GM10847 (cell line): Measurements from ENCODE around the gene LYPLA2.
A peak's percentile ranks its signal among the peaks of the same experiment; 100 is the strongest.

Source experiments
- POLR2A ChIP-seq: IDR thresholded peaks from 2 replicates; pipeline ENCODE4 v1.6.1; 2011; ENCODE audit not compliant: insufficient read length; ENCODE audit errors: extremely low read depth

Gene LYPLA2

GRCh38 chr1:23772049-23772853 lies 18.7 kb upstream of the LYPLA2 start:
- TF ChIP-seq POLR2A = no peak

- TF ChIP-seq POLR2A = no peak
Observed at GRCh38 chr1:23772854-23773242, 18.1 kb upstream of the LYPLA2 start.

- no peak for TF ChIP-seq POLR2A
Observed at GRCh38 chr1:23774174-23774880, 16.6 kb upstream of the LYPLA2 start.

- no peak for TF ChIP-seq POLR2A
Observed at GRCh38 chr1:23776217-23776616, 14.7 kb upstream of the LYPLA2 start.

GRCh38 chr1:23777979-23778814 lies 12.7 kb upstream of the LYPLA2 start, which contains the start of gene PITHD1:
PITHD1 (plus strand) TSS chr1:23778418; CDS start chr1:23778516, 98 bp downstream.
- TF ChIP-seq POLR2A = peak; percentile 96

- TF ChIP-seq POLR2A = no peak
Observed at GRCh38 chr1:23779826-23780371, 11.0 kb upstream of the LYPLA2 start.

- no peak for TF ChIP-seq POLR2A
Observed at GRCh38 chr1:23784846-23785245, 6.1 kb upstream of the LYPLA2 start.

GRCh38 chr1:23787701-23788100 lies 3.2 kb upstream of the LYPLA2 start:
- TF ChIP-seq POLR2A = no peak

GRCh38 chr1:23788695-23789094 lies 2.2 kb upstream of the LYPLA2 start:
- TF ChIP-seq POLR2A = no peak

- TF ChIP-seq POLR2A = no peak
Observed at GRCh38 chr1:23791516-23792047, 637 bp downstream of the LYPLA2 start.

GRCh38 chr1:23792151-23792945 lies 1.4 kb downstream of the LYPLA2 start:
- TF ChIP-seq POLR2A = no peak

- TF ChIP-seq POLR2A = no peak
Observed at GRCh38 chr1:23793018-23793781, 2.3 kb downstream of the LYPLA2 start.
